Measurements from ENCODE around the gene NEGR1.

Gene NEGR1

DNA sequence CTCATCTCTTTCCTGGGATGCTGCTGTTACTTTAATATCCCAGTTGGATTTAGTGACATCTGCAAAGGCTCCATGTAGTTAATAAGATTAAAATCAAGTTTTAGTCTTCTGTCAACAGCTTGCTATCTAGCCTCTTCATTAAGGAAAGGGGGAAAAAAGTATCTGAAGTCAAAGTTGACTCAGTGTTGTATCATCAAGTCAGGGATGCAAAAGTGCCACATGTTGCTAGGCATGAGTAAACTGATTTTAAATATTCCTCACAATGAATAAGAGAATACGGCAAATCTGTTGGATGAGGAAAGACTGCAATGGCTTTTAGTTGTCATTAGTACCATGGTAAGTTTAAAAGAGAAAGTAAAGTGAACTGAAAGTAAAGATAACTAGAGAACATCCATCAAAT lies 818.3 kb downstream of the NEGR1 start:
- H3K4me3 ChIP-seq = no peak overlapping the region
- DNase-seq (ENCODE audit: low spot score) = no peak
- H3K27ac ChIP-seq = no peak overlapping the region
- TF ChIP-seq, protein P1, sequence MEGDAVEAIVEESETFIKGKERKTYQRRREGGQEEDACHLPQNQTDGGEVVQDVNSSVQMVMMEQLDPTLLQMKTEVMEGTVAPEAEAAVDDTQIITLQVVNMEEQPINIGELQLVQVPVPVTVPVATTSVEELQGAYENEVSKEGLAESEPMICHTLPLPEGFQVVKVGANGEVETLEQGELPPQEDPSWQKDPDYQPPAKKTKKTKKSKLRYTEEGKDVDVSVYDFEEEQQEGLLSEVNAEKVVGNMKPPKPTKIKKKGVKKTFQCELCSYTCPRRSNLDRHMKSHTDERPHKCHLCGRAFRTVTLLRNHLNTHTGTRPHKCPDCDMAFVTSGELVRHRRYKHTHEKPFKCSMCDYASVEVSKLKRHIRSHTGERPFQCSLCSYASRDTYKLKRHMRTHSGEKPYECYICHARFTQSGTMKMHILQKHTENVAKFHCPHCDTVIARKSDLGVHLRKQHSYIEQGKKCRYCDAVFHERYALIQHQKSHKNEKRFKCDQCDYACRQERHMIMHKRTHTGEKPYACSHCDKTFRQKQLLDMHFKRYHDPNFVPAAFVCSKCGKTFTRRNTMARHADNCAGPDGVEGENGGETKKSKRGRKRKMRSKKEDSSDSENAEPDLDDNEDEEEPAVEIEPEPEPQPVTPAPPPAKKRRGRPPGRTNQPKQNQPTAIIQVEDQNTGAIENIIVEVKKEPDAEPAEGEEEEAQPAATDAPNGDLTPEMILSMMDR (IDR thresholded peaks at IDR 0.05) = no peak

DNA sequence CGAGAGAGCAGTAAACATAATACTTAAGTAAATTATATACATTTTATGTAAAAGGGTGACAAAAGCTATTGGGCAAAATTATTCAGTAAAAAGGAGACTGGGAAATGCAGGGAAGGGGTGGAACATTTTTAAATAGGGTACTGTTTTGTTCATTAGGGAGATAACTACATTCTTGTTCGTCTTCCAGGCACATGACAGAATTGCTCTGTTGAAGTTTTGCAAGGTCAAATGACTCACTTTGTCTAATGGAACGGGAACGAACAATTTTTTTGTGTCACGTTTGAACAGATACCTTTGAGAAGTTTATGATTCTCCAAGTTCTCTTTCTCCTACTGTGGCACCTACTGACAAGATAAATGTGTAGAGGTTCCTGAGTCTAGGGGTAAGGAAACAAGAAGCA lies 819.2 kb downstream of the NEGR1 start:
- no peak for DNase-seq (ENCODE audit: low spot score)
- TF ChIP-seq, protein P1 (IDR thresholded peaks at IDR 0.05) = no peak
- Histone ChIP-seq H3K4me3 (no peak overlapping the region), H3K27ac (no peak overlapping the region)

DNA sequence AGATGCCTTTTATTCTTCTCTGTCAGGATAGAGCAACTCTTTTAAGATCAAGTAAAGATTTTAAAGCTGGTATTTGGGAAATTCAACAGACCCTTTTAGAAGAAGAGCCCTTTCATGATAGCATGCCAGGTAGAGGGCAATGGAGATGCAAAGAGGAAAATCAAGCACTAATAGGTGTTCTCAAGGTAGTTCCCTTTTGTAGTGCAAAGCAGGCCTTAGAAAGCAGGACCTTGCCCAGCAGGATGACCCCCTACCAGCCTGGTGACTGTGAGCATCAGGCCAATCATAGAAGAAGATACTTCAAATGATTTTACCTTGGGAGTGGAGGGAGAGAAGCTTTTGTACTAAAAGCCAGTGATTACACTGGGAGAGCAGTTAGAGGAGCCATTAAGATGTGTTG lies 820.1 kb downstream of the NEGR1 start:
- Histone ChIP-seq H3K4me3 (no peak overlapping the region), H3K27ac (no peak overlapping the region)
- DNase-seq (ENCODE audit: low spot score) = no peak
- TF ChIP-seq, protein P1 (IDR thresholded peaks at IDR 0.05) = no peak

DNA sequence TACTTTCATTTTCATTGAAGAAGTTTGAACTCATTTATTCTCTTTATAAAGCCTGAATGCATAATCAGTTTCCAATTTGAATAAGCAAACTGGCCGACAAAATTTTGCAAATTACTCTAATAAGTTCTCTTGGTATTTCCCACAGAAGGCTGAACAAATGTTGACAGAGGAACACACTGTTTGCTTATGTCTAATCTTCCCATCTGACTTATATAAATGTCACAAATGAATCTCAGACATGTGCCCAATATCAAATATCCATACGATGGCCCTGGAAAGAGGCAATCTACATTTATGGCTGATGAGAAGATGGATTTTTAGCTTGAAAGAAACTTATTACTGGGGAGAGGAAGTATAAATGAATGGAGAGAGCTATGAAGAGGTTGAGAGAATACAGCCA lies 820.9 kb downstream of the NEGR1 start:
- TF ChIP-seq, protein P1 (IDR thresholded peaks at IDR 0.05) = no peak
- no peak for DNase-seq (ENCODE audit: low spot score)
- no peak overlapping the region for H3K27ac ChIP-seq
- H3K4me3 ChIP-seq = no peak overlapping the region

DNA sequence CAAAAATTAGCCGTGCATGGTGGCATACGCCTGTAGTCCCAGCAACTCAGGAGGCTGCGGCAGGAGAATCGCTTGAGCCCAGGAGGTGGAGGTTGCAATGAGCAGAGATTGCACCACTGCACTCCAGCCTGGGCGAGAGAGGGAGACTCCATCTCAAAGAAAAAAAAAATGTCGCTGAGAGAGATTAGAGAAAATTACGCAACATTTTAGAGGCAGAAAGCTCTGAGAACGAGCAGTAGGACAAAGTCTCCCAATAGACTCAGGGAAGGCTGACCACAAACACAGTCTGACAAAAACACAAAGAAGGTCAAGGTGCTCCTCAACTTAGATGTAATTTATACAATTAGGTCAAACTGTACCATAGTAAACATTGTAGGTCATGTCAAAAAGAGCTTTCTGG lies 833.9 kb downstream of the NEGR1 start:
- no peak overlapping the region for H3K27ac ChIP-seq
- no peak overlapping the region for H3K4me3 ChIP-seq
- TF ChIP-seq, protein P1 (IDR thresholded peaks at IDR 0.05) = no peak
- no peak for DNase-seq (ENCODE audit: low spot score)

DNA sequence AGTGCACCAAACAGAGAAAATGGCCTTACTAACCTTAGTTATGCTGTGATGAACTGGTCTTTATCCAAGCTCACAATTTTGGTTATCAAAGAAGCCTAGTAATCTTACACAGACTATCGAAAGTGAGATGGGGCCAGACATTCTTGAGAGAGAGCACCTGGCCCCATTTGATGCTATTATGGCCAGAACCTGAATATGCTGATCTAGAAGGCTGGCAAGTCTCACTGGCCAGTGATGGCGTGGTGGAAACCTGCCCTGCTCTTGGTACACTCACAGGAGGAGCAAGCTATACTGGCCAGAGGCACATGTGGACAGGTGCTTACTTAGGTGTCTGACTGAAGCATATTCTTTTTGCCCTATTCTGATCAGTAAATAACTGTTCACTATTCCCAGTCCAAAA lies 843.7 kb downstream of the NEGR1 start:
- TF ChIP-seq, protein P1 (IDR thresholded peaks at IDR 0.05) = no peak
- no peak for DNase-seq (ENCODE audit: low spot score)
- H3K27ac ChIP-seq = no peak overlapping the region
- H3K4me3 ChIP-seq = no peak overlapping the region

DNA sequence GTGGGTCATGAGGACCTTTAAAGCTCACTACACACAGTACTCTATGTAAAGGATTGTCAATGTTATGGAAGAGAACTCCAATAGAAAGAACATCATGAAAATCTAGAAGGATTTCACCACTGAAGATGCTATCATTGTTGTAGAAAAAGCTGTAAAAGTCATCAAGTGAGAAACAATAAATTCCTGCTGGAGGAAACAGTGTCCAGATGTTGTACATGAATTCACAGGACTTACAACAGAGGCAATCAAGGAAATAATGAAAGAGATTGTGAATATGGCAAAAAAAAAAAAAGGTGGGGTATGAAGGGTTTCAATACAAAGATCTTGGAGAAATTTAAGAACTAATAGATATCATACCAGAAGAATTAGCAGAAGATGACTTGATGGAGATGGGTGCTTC lies 846.4 kb downstream of the NEGR1 start:
- Histone ChIP-seq H3K27ac (no peak overlapping the region), H3K4me3 (no peak overlapping the region)
- no peak for DNase-seq (ENCODE audit: low spot score)
- TF ChIP-seq, protein P1 (IDR thresholded peaks at IDR 0.05) = no peak
